Measurements from ENCODE around the gene KLRC4.

DNA sequence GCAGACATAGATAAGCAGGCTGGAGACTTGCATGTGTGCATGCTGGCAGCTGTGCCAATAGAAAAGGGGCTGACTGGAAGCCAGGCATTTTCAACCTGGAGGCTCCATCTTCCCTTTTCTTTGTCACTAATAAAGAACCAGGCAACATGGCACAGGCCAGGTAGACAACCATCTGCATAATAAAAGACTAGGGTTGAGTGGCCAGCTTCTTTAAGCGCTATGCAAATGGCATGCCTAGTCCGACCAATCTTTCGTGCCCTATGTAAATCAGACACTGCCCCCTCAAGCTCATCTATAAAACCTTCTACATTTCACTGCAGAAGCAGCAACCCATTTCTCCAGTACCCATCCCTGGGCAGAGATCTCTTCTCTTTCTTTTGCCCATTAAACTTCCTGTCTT, 48.2 kb upstream of the KLRC4 start:
- TF ChIP-seq, protein P1, sequence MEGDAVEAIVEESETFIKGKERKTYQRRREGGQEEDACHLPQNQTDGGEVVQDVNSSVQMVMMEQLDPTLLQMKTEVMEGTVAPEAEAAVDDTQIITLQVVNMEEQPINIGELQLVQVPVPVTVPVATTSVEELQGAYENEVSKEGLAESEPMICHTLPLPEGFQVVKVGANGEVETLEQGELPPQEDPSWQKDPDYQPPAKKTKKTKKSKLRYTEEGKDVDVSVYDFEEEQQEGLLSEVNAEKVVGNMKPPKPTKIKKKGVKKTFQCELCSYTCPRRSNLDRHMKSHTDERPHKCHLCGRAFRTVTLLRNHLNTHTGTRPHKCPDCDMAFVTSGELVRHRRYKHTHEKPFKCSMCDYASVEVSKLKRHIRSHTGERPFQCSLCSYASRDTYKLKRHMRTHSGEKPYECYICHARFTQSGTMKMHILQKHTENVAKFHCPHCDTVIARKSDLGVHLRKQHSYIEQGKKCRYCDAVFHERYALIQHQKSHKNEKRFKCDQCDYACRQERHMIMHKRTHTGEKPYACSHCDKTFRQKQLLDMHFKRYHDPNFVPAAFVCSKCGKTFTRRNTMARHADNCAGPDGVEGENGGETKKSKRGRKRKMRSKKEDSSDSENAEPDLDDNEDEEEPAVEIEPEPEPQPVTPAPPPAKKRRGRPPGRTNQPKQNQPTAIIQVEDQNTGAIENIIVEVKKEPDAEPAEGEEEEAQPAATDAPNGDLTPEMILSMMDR (conservative IDR thresholded peaks at IDR 0.05 in 1 of 2, IDR thresholded peaks at IDR 0.05 in 1 of 2; ENCODE audit: low read depth in 1 of 2, low read length in 2 of 2) = no peak
- no peak for TF ChIP-seq EZH2 (IDR thresholded peaks at IDR 0.05; ENCODE audit: low read length, missing control alignments)

Measured in fibroblast of lung (primary cell).